ENCODE measurements around the gene BMS1.

BMS1 gene

DNA sequence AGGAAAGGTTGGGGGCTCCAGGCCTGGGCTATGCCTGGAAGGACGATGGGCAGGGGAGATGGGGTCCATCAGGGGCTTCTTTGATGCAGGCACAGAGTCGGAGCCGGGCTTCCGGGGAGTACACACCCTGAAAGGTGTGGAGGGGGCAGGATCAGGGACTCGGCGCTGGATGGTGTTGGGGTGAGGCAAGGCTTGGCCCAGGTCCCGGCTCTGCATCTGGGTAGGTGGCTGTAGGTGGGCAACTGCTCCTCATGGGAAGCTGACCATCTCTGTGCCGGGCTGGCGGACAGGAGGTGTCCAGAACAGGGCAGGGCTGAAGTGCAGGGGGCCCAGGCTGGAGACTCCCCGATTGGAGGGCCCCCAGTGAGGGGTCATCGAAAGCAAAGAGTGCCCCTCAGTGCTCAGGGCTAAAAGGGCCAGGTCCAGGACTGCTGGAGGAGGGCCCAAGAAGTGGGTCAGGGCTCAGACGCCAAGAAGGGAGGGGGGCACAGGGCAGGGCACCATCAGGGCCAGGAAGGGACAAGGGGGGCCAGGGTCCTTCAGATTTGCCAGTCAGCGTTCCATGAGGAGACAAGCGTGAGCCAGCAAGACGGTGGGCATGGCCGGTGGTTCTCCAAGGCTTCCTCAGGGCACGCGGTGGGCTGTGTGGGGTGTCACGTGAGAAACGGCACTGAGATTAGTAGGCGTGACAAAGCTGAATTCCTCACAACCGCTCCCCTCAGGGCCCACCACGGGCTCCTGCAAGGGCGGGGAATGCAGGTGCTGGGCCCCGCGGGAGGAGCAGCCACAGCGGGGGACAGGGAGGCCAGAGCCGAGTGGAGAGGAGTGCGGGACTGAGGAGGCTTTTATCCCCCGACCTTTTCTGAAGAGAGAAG lies 97.0 kb downstream of the BMS1 start:
- H3K27ac ChIP-seq: no peak overlapping the region
- TF ChIP-seq ZFX (IDR thresholded peaks at IDR 0.05): no peak
- TF ChIP-seq CTCF (conservative IDR thresholded peaks at IDR 0.05): no peak

- TF ChIP-seq ZFX (IDR thresholded peaks at IDR 0.05) (no peak), CTCF (conservative IDR thresholded peaks at IDR 0.05) (no peak)
Measured at GRCh38 chr10:42880255-42880620, 97.6 kb downstream of the BMS1 start.

GRCh38 chr10:42882597-42882996 lies 100.0 kb downstream of the BMS1 start:
- H3K27ac ChIP-seq: no peak overlapping the region
- TF ChIP-seq ZFX (IDR thresholded peaks at IDR 0.05) (no peak), CTCF (conservative IDR thresholded peaks at IDR 0.05) (no peak)

More at GRCh38 chr10:42880255-42880620, 97.6 kb downstream of the BMS1 start:
- no peak overlapping the region for H3K27ac ChIP-seq

Data from C4-2B (cell line).